ENCODE measurements around the gene GSTO2.

DNA sequence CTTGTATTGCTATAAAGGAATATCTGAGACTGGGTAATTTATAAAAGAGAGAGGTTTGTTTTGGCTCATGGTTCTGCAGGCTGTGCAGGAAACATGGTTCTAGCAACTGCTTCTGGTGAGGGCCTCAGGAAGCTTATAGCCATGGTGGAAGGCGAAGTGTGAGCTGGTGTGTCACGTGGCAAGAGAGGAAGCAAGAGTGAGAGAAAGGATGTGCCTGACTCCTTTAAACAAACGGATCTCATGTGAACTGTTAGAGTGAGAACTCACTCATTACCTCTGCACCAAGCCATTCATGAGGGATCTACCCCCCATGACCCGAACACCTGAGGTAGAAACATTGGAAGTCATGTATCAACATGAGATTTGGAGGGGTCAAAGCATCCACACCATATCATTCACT is 77.0 kb downstream of the GSTO2 start:
- TF ChIP-seq, protein P1, sequence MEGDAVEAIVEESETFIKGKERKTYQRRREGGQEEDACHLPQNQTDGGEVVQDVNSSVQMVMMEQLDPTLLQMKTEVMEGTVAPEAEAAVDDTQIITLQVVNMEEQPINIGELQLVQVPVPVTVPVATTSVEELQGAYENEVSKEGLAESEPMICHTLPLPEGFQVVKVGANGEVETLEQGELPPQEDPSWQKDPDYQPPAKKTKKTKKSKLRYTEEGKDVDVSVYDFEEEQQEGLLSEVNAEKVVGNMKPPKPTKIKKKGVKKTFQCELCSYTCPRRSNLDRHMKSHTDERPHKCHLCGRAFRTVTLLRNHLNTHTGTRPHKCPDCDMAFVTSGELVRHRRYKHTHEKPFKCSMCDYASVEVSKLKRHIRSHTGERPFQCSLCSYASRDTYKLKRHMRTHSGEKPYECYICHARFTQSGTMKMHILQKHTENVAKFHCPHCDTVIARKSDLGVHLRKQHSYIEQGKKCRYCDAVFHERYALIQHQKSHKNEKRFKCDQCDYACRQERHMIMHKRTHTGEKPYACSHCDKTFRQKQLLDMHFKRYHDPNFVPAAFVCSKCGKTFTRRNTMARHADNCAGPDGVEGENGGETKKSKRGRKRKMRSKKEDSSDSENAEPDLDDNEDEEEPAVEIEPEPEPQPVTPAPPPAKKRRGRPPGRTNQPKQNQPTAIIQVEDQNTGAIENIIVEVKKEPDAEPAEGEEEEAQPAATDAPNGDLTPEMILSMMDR (IDR thresholded peaks at IDR 0.05) = no peak
- no peak for TF ChIP-seq POLR2AphosphoS5 (IDR thresholded peaks at IDR 0.05)

Data from prostate gland (tissue), 2 donors.